ENCODE data around the gene PRKAG3.

DNA sequence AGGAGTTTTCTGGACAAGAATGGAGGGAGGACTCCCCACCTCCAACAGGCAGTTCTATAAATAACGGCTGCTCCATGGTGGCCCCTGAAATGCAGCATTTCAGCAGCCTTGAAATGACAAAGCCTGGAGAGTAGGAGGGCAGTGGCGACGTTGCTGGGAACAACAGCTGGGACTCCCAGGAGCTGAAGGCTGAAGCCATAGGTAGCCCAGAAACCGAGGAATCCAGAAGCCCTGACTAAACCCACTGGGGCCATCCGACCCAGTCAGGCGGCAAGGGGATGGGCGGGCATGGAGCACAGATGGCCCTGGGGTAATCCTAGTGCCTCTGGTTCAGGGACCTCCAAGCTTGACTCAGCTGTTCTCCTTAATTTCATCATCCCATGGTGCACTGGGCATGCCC lies 9.0 kb downstream of the PRKAG3 start:
- TF ChIP-seq, protein P1, sequence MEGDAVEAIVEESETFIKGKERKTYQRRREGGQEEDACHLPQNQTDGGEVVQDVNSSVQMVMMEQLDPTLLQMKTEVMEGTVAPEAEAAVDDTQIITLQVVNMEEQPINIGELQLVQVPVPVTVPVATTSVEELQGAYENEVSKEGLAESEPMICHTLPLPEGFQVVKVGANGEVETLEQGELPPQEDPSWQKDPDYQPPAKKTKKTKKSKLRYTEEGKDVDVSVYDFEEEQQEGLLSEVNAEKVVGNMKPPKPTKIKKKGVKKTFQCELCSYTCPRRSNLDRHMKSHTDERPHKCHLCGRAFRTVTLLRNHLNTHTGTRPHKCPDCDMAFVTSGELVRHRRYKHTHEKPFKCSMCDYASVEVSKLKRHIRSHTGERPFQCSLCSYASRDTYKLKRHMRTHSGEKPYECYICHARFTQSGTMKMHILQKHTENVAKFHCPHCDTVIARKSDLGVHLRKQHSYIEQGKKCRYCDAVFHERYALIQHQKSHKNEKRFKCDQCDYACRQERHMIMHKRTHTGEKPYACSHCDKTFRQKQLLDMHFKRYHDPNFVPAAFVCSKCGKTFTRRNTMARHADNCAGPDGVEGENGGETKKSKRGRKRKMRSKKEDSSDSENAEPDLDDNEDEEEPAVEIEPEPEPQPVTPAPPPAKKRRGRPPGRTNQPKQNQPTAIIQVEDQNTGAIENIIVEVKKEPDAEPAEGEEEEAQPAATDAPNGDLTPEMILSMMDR (IDR thresholded peaks at IDR 0.05): no peak
- TF ChIP-seq POLR2A (IDR thresholded peaks at IDR 0.05): no peak
